HG02943 (cell line): ENCODE measurements around the gene RFPL4AL1.

ENCODE experiments used
- ATAC-seq: cut with Tn5 transposase; IDR thresholded peaks from one replicate; pipeline ENCODE4 v1.9.1; 2021; ENCODE audit warnings: mild to moderate bottlenecking, low read depth, moderate library complexity; ENCODE audit not compliant: unreplicated experiment

Gene RFPL4AL1

GRCh38 chr19:55820037-55820436, 51.1 kb downstream of the RFPL4AL1 start:
- no peak for ATAC-seq
